Liver (tissue), 9 donors: Measurements from ENCODE around the gene SCNN1A. TPM values are rescaled to one million over a fixed set of nuclear protein-coding genes. Genes with fewer than 3 reads are reported as not detected.

Source experiments
- DNase-seq: peaks from one replicate; pipeline ENCODE4 v3.0.0-alpha.2; 2017; ENCODE audit warnings: low spot score
- H3K27ac ChIP-seq, 2 donors: one replicate each; pipeline ENCODE4 v1.7.0; 2013; ENCODE audit warnings: inconsistent platforms in 2 of 2, low read length in 2 of 2, control low read depth in 1 of 2, low read depth in 1 of 2, mild to moderate bottlenecking in 1 of 2
- H3K27me3 ChIP-seq, 4 donors: one replicate each; pipeline versions ENCODE4 v1.6.1 to v1.7.0; 2013; ENCODE audit warnings: low read length in 3 of 4, inconsistent platforms in 1 of 4, mild to moderate bottlenecking in 1 of 4, moderate library complexity in 1 of 4; ENCODE audit not compliant: control insufficient read depth in 4 of 4, insufficient read depth in 4 of 4
- H3K36me3 ChIP-seq, 4 donors: one replicate each; pipeline versions ENCODE4 v1.6.1 to v1.7.0; 2013; ENCODE audit warnings: low read length in 3 of 4, mild to moderate bottlenecking in 3 of 4, low read depth in 1 of 4, moderate library complexity in 1 of 4; ENCODE audit not compliant: control insufficient read depth in 4 of 4, insufficient read depth in 3 of 4
- H3K4me1 ChIP-seq, 4 donors: one replicate each; pipeline versions ENCODE4 v1.6.1 to v1.7.0; 2013; ENCODE audit warnings: low read length in 3 of 4, mild to moderate bottlenecking in 3 of 4, moderate library complexity in 1 of 4; ENCODE audit not compliant: control insufficient read depth in 4 of 4, insufficient read depth in 4 of 4
- H3K4me3 ChIP-seq, 3 donors: one replicate each; pipeline versions ENCODE4 v1.6.1 to v1.7.0; 2013; ENCODE audit warnings: low read length in 3 of 3, control low read depth in 1 of 3, low read depth in 1 of 3, mild to moderate bottlenecking in 1 of 3
- H3K9ac ChIP-seq, 2 donors: one replicate each; pipeline ENCODE4 v1.7.0; 2013; ENCODE audit warnings: low read length in 2 of 2, mild to moderate bottlenecking in 2 of 2, moderate library complexity in 2 of 2, control low read depth in 1 of 2, low read depth in 1 of 2
- H3K9me3 ChIP-seq, 4 donors: one replicate each; pipeline versions ENCODE4 v1.6.1 to v1.7.0; 2013; ENCODE audit warnings: low read length in 3 of 4; ENCODE audit not compliant: control insufficient read depth in 4 of 4
- EGR1 ChIP-seq, 2 donors: IDR thresholded peaks; 2 replicates each; pipeline ENCODE4 v1.6.1; 2016 to 2018; ENCODE audit warnings: antibody characterized with exemption in 2 of 2, low read depth in 2 of 2
- FOXA1 ChIP-seq: IDR thresholded peaks from 2 replicates; pipeline ENCODE4 v1.6.1; 2016; ENCODE audit warnings: antibody characterized with exemption
- GABPA ChIP-seq, 2 donors: IDR thresholded peaks in 1 of 2; conservative IDR thresholded peaks in 1 of 2; 2 replicates each; pipeline ENCODE4 v1.6.1; 2016; ENCODE audit warnings: antibody characterized with exemption in 2 of 2, mild to moderate bottlenecking in 1 of 2, moderate library complexity in 1 of 2
- HNF4A ChIP-seq, 2 donors: conservative IDR thresholded peaks; 2 replicates each; pipeline ENCODE4 v1.6.1; 2016; ENCODE audit warnings: antibody characterized with exemption in 2 of 2, mild to moderate bottlenecking in 2 of 2
- HNF4G ChIP-seq: IDR thresholded peaks from 2 replicates; pipeline ENCODE4 v1.6.1; 2016; ENCODE audit warnings: antibody characterized with exemption
- JUND ChIP-seq, 2 donors: IDR thresholded peaks; 2 replicates each; pipeline ENCODE4 v1.6.1; 2016; ENCODE audit warnings: antibody characterized with exemption in 2 of 2
- NR2F2 ChIP-seq: IDR thresholded peaks from 2 replicates; pipeline ENCODE4 v1.6.1; 2016; ENCODE audit warnings: antibody characterized with exemption
- RAD21 ChIP-seq, 2 donors: IDR thresholded peaks; 2 replicates each; pipeline ENCODE4 v1.6.1; 2016; ENCODE audit warnings: antibody characterized with exemption in 2 of 2, mild to moderate bottlenecking in 2 of 2
- RXRA ChIP-seq, 2 donors: IDR thresholded peaks; 2 replicates each; pipeline ENCODE4 v1.6.1; 2017 to 2018; ENCODE audit warnings: antibody characterized with exemption in 2 of 2, mild to moderate bottlenecking in 1 of 2
- SP1 ChIP-seq: IDR thresholded peaks from 2 replicates; pipeline ENCODE4 v1.6.1; 2018; ENCODE audit warnings: antibody characterized with exemption, mild to moderate bottlenecking
- YY1 ChIP-seq: IDR thresholded peaks from 2 replicates; pipeline ENCODE4 v1.6.1; 2016; ENCODE audit warnings: antibody characterized with exemption, mild to moderate bottlenecking
- WGBS: extraction: QIAGEN DNeasy Blood & Tissue Kit; methylation state at CpG from one replicate; pipeline ENCODE4 v1.1.7; 2013; 5-methylcytosine and 5-hydroxymethylcytosine counted together
- polyA plus RNA-seq, 2 donors: library from polyadenylated mRNA; stranded (reverse) in 1 of 2; unstranded in 1 of 2; fragments of 200-250 nt in 1 of 2; fragments of >200 nt in 1 of 2; fragmentation: Nextera tagmentation in 1 of 2; extraction: Ambion mirVana in 1 of 2; gene quantifications; one replicate each; pipeline versions ENCODE4 v1.2.1 to v1.2.3, GENCODE V29; 2013 to 2015
- total RNA-seq, 2 donors: library from RNA; depleted of rRNA; stranded (reverse); fragments of >200 nt; gene quantifications; one replicate each; pipeline ENCODE4 v1.2.3, GENCODE V29; 2014
- TF ChIP-seq, protein P1 (sequence below): IDR thresholded peaks from 2 replicates; pipeline ENCODE4 v1.6.1; 2016; ENCODE audit warnings: antibody characterized with exemption
- TF ChIP-seq, protein P2 (sequence below): IDR thresholded peaks from 2 replicates; pipeline ENCODE4 v1.6.1; 2016; ENCODE audit warnings: antibody characterized with exemption
- TF ChIP-seq, protein P3 (sequence below): fragments of 150-350 bp; IDR thresholded peaks from 2 replicates; pipeline ENCODE4 v1.5.1; 2017; ENCODE audit warnings: improper control_type of control experiment, low read depth, low read length; ENCODE audit not compliant: missing input control
- TF ChIP-seq, protein P4 (sequence below): IDR thresholded peaks from 2 replicates; pipeline ENCODE4 v1.6.1; 2016; ENCODE audit warnings: antibody characterized with exemption
- TF ChIP-seq, protein P5 (sequence below): IDR thresholded peaks from 2 replicates; pipeline ENCODE4 v1.6.1; 2016; ENCODE audit warnings: antibody characterized with exemption, mild to moderate bottlenecking
- donor health status: healthy.
- donor health status: healthy.
- donor health status: healthy.
- donor health status: healthy.
- donor health status: healthy.

Gene SCNN1A
- total and polyA plus RNA-seq, 4 donors = 0.47 to 7.7 (median 2.9) TPM

DNA sequence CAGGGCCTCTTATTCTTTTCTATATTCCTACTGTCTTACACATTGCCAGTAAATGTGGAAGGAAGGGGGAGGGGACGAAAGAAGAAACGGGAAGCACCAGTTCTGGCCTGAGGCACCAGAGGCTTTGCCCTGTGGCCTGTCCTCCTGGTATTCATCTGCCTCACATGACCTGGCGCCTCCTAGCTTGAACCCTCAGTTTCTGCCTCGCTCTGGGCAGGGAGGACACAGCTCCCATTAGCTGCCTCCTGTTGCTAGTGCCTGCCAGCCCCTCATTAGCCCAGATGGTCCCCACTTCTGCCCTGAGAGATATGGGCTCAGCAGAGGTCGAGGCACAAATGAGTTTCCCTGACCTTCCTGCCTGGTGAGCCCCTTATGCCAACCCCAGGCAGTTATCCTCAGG lies 67.8 kb downstream of the SCNN1A start (continued):
- TF ChIP-seq, protein P1, sequence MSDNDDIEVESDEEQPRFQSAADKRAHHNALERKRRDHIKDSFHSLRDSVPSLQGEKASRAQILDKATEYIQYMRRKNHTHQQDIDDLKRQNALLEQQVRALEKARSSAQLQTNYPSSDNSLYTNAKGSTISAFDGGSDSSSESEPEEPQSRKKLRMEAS = no peak
- TF ChIP-seq YY1 = no peak
- no peak for TF ChIP-seq JUND (IDR thresholded peaks at IDR 0.05)
- TF ChIP-seq RAD21 (IDR thresholded peaks at IDR 0.05) = no peak
- no peak for TF ChIP-seq SP1

DNA sequence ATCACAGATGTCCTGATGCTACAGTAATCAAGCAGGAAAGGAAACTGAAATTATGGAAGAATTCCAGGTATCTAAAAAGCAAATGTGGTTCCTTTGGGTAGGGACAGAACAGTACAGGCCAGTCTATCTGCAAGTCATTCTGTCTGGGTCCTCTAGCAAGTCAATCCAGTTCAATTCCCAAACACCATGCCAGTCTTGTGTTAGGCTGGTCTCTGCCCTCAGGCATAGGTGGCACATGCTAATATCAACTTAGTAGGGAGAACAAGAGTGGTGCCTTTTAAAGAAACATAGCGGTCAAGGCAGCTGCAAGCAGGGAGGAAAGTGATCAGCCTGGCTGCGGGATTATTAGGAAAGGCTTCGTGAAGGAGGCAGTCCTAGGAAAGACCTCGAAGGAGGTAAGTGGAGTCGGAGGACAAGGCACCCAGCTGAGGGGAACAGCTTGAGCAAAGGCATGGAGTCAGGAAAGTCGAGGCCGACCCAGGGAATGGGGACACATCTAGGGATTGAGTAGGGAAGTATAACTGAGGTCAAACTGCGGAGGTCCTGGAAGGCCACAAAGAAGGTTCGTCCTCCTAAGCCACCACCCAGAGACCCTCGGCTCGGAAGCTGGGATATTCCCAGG lies 68.7 kb downstream of the SCNN1A start:
- H3K9me3 ChIP-seq = no peaks in the 10 kb centered on the region
- no peak overlapping the region for H3K9ac ChIP-seq
- no peak overlapping the region for H3K27ac ChIP-seq
- peaks cover 3 to 21% (median 6%) of the 10 kb centered on the region in 4 donors for H3K4me1 ChIP-seq
- no peaks in the 10 kb centered on the region for H3K27me3 ChIP-seq
- TF ChIP-seq RAD21 (IDR thresholded peaks at IDR 0.05) = no peak
- TF ChIP-seq, protein P2, sequence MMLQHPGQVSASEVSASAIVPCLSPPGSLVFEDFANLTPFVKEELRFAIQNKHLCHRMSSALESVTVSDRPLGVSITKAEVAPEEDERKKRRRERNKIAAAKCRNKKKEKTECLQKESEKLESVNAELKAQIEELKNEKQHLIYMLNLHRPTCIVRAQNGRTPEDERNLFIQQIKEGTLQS = no peak
- no peaks in the 10 kb centered on the region for H3K36me3 ChIP-seq
- DNase-seq = no peak
- H3K4me3 ChIP-seq = no peak overlapping the region
- 94% methylated on average over 11 of the region's 11 CpGs for WGBS

DNA sequence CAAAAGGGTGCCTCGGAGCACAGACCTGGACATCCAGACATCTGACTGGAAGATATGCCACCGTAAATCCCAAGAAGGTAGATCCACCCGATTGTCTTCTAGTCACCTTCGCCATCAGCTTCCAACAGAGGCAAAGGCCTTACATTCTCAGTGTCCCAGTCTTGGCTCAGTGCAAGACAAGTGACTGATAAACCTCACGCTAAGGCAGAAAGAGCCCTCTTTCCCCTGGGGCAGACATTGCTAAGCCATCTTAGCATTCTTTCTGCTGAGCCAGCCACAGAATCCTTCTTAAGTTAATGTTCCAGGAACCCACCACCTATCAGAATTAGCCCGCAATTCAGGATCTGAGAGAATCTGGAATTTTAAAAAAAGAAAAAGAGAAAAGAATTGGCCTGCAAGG lies 69.2 kb downstream of the SCNN1A start:
- H3K27ac ChIP-seq = no peak overlapping the region
- H3K4me3 ChIP-seq = no peak overlapping the region
- no peaks in the 10 kb centered on the region for H3K9me3 ChIP-seq
- TF ChIP-seq YY1 (no peak), RXRA (IDR thresholded peaks at IDR 0.05) (no peak), EGR1 (IDR thresholded peaks at IDR 0.05; ENCODE audit: low read depth in 2 of 2) (no peak), FOXA1 (no peak), HNF4G (no peak), HNF4A (conservative IDR thresholded peaks at IDR 0.05) (no peak), GABPA (IDR thresholded peaks at IDR 0.05 in 1 of 2, conservative IDR thresholded peaks at IDR 0.05 in 1 of 2) (no peak), NR2F2 (no peak), JUND (IDR thresholded peaks at IDR 0.05) (no peak), SP1 (no peak), RAD21 (IDR thresholded peaks at IDR 0.05) (no peak)
- TF ChIP-seq, protein P3, sequence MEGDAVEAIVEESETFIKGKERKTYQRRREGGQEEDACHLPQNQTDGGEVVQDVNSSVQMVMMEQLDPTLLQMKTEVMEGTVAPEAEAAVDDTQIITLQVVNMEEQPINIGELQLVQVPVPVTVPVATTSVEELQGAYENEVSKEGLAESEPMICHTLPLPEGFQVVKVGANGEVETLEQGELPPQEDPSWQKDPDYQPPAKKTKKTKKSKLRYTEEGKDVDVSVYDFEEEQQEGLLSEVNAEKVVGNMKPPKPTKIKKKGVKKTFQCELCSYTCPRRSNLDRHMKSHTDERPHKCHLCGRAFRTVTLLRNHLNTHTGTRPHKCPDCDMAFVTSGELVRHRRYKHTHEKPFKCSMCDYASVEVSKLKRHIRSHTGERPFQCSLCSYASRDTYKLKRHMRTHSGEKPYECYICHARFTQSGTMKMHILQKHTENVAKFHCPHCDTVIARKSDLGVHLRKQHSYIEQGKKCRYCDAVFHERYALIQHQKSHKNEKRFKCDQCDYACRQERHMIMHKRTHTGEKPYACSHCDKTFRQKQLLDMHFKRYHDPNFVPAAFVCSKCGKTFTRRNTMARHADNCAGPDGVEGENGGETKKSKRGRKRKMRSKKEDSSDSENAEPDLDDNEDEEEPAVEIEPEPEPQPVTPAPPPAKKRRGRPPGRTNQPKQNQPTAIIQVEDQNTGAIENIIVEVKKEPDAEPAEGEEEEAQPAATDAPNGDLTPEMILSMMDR = no peak
- TF ChIP-seq, protein P1 = no peak
- TF ChIP-seq, protein P4, sequence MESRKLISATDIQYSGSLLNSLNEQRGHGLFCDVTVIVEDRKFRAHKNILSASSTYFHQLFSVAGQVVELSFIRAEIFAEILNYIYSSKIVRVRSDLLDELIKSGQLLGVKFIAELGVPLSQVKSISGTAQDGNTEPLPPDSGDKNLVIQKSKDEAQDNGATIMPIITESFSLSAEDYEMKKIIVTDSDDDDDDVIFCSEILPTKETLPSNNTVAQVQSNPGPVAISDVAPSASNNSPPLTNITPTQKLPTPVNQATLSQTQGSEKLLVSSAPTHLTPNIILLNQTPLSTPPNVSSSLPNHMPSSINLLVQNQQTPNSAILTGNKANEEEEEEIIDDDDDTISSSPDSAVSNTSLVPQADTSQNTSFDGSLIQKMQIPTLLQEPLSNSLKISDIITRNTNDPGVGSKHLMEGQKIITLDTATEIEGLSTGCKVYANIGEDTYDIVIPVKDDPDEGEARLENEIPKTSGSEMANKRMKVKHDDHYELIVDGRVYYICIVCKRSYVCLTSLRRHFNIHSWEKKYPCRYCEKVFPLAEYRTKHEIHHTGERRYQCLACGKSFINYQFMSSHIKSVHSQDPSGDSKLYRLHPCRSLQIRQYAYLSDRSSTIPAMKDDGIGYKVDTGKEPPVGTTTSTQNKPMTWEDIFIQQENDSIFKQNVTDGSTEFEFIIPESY = no peak
- TF ChIP-seq, protein P5, sequence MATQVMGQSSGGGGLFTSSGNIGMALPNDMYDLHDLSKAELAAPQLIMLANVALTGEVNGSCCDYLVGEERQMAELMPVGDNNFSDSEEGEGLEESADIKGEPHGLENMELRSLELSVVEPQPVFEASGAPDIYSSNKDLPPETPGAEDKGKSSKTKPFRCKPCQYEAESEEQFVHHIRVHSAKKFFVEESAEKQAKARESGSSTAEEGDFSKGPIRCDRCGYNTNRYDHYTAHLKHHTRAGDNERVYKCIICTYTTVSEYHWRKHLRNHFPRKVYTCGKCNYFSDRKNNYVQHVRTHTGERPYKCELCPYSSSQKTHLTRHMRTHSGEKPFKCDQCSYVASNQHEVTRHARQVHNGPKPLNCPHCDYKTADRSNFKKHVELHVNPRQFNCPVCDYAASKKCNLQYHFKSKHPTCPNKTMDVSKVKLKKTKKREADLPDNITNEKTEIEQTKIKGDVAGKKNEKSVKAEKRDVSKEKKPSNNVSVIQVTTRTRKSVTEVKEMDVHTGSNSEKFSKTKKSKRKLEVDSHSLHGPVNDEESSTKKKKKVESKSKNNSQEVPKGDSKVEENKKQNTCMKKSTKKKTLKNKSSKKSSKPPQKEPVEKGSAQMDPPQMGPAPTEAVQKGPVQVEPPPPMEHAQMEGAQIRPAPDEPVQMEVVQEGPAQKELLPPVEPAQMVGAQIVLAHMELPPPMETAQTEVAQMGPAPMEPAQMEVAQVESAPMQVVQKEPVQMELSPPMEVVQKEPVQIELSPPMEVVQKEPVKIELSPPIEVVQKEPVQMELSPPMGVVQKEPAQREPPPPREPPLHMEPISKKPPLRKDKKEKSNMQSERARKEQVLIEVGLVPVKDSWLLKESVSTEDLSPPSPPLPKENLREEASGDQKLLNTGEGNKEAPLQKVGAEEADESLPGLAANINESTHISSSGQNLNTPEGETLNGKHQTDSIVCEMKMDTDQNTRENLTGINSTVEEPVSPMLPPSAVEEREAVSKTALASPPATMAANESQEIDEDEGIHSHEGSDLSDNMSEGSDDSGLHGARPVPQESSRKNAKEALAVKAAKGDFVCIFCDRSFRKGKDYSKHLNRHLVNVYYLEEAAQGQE = no peak
- TF ChIP-seq, protein P2 = no peak
- 86% methylated on average over 6 of the region's 6 CpGs for WGBS
- no peak overlapping the region for H3K9ac ChIP-seq
- no peaks in the 10 kb centered on the region for H3K27me3 ChIP-seq
- peaks cover 3 to 19% (median 6%) of the 10 kb centered on the region in 4 donors for H3K4me1 ChIP-seq
- no peaks in the 10 kb centered on the region for H3K36me3 ChIP-seq
- no peak for DNase-seq
